Stomach (tissue), 4 donors: ENCODE data around the gene NDOR1.

Experiments
- POLR2A ChIP-seq, 4 donors: fragments of 450-650 bp; IDR thresholded peaks; one replicate each; pipeline ENCODE4 v1.6.1; 2016; ENCODE audit warnings: antibody characterized with exemption in 4 of 4, control low read depth in 2 of 4, mild to moderate bottlenecking in 1 of 4, moderate library complexity in 1 of 4
- TF ChIP-seq, protein P1 (sequence below), 7 experiments: fragments of 450-650 bp in 4 of 7; fragments of 200-600 bp in 3 of 7; sonication (generic) in 3 of 7; IDR thresholded peaks; one replicate each; pipeline ENCODE4 v1.5.1; 2016 to 2019; ENCODE audit warnings: antibody characterized with exemption in 7 of 7, control low read depth in 2 of 7, mild to moderate bottlenecking in 1 of 7

DNA sequence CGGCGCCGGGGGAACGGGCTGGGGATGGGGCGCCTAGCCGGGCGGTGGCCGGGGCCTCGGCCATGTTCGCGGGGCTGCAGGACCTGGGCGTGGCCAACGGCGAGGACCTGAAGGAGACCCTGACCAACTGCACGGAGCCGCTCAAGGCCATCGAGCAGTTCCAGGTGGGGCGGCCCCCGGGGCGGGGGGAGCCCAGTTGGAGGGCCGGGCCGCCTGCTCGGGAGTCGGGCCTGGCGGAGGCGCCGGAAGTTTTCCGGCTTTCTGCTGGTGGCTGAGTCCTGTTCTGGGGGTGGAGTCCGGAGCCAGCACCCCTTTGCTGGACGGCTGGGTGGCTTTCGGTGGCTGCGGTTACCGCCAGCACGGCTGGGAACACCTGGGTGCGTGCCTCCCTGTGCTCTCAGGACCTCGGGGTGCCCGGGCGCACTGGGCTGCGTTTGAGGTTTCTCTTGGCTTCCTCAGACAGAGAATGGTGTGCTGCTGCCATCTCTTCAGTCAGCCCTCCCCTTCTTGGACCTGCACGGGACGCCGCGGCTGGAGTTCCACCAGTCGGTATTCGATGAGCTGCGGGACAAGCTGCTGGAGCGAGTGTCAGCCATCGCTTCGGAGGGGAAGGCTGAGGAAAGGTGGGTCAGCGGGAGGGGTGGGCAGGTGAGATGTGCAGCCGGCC lies 50.1 kb downstream of the NDOR1 start:
- TF ChIP-seq, protein P1, sequence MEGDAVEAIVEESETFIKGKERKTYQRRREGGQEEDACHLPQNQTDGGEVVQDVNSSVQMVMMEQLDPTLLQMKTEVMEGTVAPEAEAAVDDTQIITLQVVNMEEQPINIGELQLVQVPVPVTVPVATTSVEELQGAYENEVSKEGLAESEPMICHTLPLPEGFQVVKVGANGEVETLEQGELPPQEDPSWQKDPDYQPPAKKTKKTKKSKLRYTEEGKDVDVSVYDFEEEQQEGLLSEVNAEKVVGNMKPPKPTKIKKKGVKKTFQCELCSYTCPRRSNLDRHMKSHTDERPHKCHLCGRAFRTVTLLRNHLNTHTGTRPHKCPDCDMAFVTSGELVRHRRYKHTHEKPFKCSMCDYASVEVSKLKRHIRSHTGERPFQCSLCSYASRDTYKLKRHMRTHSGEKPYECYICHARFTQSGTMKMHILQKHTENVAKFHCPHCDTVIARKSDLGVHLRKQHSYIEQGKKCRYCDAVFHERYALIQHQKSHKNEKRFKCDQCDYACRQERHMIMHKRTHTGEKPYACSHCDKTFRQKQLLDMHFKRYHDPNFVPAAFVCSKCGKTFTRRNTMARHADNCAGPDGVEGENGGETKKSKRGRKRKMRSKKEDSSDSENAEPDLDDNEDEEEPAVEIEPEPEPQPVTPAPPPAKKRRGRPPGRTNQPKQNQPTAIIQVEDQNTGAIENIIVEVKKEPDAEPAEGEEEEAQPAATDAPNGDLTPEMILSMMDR (IDR thresholded peaks at IDR 0.05): no peak
- no peak for TF ChIP-seq POLR2A (IDR thresholded peaks at IDR 0.05)
